A549 (cell line): ENCODE measurements around the gene PDGFC. TPM values are rescaled to one million over a fixed set of nuclear protein-coding genes. Genes with fewer than 3 reads are reported as not detected.

Experiments
- ATAC-seq, 2 experiments: fragments of 200-7000 bp in 1 of 2; fragments of >200 bp in 1 of 2; cut with Nextera tagmentation in 1 of 2; cut with Tn5 transposase in 1 of 2; 3 replicates each; pipeline versions ENCODE4 v1.8.0 to v1.9.1; 2018 to 2020; ENCODE audit warnings: mild to moderate bottlenecking in 1 of 2, moderate library complexity in 1 of 2
- CTCF ChIA-PET: fragments of 300-600 bp; sonication (Branson Sonifier 250); formaldehyde crosslinking; extraction: SDS; loops from one replicate; lab custom pipeline; 2021; ENCODE audit warnings: antibody characterized with exemption, inconsistent platforms; lab: Yijun Ruan, JAX
- POLR2A ChIA-PET: fragments of 350-600 bp; formaldehyde crosslinking; extraction: SDS; loops from one replicate; lab custom pipeline; 2021; ENCODE audit warnings: antibody characterized with exemption, inconsistent platforms; lab: Yijun Ruan, JAX
- DNase-seq, 2 experiments: peaks; one replicate each; pipeline versions ENCODE4 v3.0.0 to v3.0.0-alpha.2; 2011 to 2016; ENCODE audit warnings: low read depth in 1 of 2, low spot score in 1 of 2
- FAIRE-seq: peaks from 2 replicates; lab custom pipeline; 2011; peaks lifted over from hg19 to GRCh38; lab: Jason Lieb, UNC
- H3K27ac ChIP-seq, 2 experiments: fragments of >200 bp; sonication (Bioruptor Twin); formaldehyde crosslinking; 3 replicates each; pipeline ENCODE4 v1.5.1; 2016 to 2017
- H3K4me1 ChIP-seq: fragments of >200 bp; sonication (Bioruptor Twin); formaldehyde crosslinking; 3 replicates; pipeline ENCODE4 v1.6.1; 2016
- H3K4me2 ChIP-seq: fragments of >200 bp; sonication (Bioruptor Twin); formaldehyde crosslinking; 3 replicates; pipeline ENCODE4 v1.6.1; 2016
- H3K4me3 ChIP-seq: fragments of >200 bp; sonication (Bioruptor Twin); formaldehyde crosslinking; 3 replicates; pipeline ENCODE4 v1.5.1; 2016
- H3K9me3 ChIP-seq: fragments of >200 bp; sonication (Bioruptor Twin); formaldehyde crosslinking; 3 replicates; pipeline ENCODE4 v1.6.1; 2016
- CBX2 ChIP-seq: fragments of 200-600 bp; sonication (generic); IDR thresholded peaks from 2 replicates; pipeline ENCODE4 v1.6.1; 2016; ENCODE audit warnings: low read depth, mild to moderate bottlenecking, borderline replicate concordance
- E2F6 ChIP-seq: IDR thresholded peaks from 2 replicates; pipeline ENCODE4 v1.6.1; 2012; ENCODE audit warnings: low read depth, borderline replicate concordance
- EHMT2 ChIP-seq: fragments of 200-600 bp; sonication (generic); IDR thresholded peaks from 2 replicates; pipeline ENCODE4 v1.6.1; 2016; ENCODE audit warnings: antibody characterized with exemption, low read depth, mild to moderate bottlenecking, moderate library complexity
- ESRRA ChIP-seq: fragments of 150-350 bp; IDR thresholded peaks from 2 replicates; pipeline ENCODE4 v1.6.1; 2014; ENCODE audit warnings: mild to moderate bottlenecking, low read length, borderline replicate concordance
- FOSL2 ChIP-seq, 2 experiments: fragments of 450-650 bp in 1 of 2; fragments of >200 bp in 1 of 2; sonication (Bioruptor Twin) in 1 of 2; formaldehyde crosslinking; IDR thresholded peaks; 2 replicates each; pipeline versions ENCODE4 v1.5.0 to v1.6.1; 2016 to 2020; ENCODE audit warnings: mild to moderate bottlenecking in 1 of 2, moderate library complexity in 1 of 2
- FOXS1 ChIP-seq: fragments of 250-450 bp; sonication (Bioruptor Pico); IDR thresholded peaks from 2 replicates; pipeline ENCODE4 v1.5.0; 2020; ENCODE audit warnings: mild to moderate bottlenecking, moderate library complexity
- GATA3 ChIP-seq: IDR thresholded peaks from 2 replicates; pipeline ENCODE4 v1.6.1; 2012; ENCODE audit warnings: borderline replicate concordance
- HES2 ChIP-seq: fragments of >200 bp; sonication (Bioruptor Twin); formaldehyde crosslinking; IDR thresholded peaks from 2 replicates; pipeline ENCODE4 v1.6.1; 2016
- HEYL ChIP-seq: fragments of 250-450 bp; sonication (Bioruptor Pico); IDR thresholded peaks from 2 replicates; pipeline ENCODE4 v1.8.0; 2021; ENCODE audit warnings: mild to moderate bottlenecking, moderate library complexity
- HOXA7 ChIP-seq: fragments of 250-450 bp; sonication (Bioruptor Pico); IDR thresholded peaks from 2 replicates; pipeline ENCODE4 v1.5.0; 2020; ENCODE audit warnings: mild to moderate bottlenecking, moderate library complexity
- HOXB13 ChIP-seq: fragments of 250-450 bp; sonication (Bioruptor Pico); IDR thresholded peaks from 2 replicates; pipeline ENCODE4 v1.5.0; 2020; ENCODE audit warnings: low read depth, mild to moderate bottlenecking, moderate library complexity
- HOXB5 ChIP-seq: fragments of 250-450 bp; sonication (Bioruptor Pico); IDR thresholded peaks from 2 replicates; pipeline ENCODE4 v1.5.0; 2020; ENCODE audit warnings: mild to moderate bottlenecking, moderate library complexity
- JUN ChIP-seq, 2 experiments: fragments of >200 bp; sonication (Bioruptor Twin); formaldehyde crosslinking; IDR thresholded peaks; 2 replicates in 1 of 2; 3 replicates in 1 of 2; pipeline ENCODE4 v1.6.1; 2016 to 2017
- JUNB ChIP-seq: fragments of >200 bp; sonication (Bioruptor Twin); formaldehyde crosslinking; IDR thresholded peaks from 2 replicates; pipeline ENCODE4 v1.6.1; 2016
- MAFK ChIP-seq: fragments of 450-650 bp; IDR thresholded peaks from 2 replicates; pipeline ENCODE4 v1.6.1; 2014; ENCODE audit not compliant: partially characterized antibody
- MAX ChIP-seq: IDR thresholded peaks from 2 replicates; pipeline ENCODE4 v1.6.1; 2012
- PBX3 ChIP-seq: IDR thresholded peaks from 2 replicates; pipeline ENCODE4 v1.6.1; 2012
- PHF8 ChIP-seq: fragments of 200-600 bp; sonication (generic); IDR thresholded peaks from 2 replicates; pipeline ENCODE4 v1.6.1; 2016; ENCODE audit warnings: low read depth, mild to moderate bottlenecking, antibody characterized with exemption, moderate library complexity, borderline replicate concordance
- POLR2A ChIP-seq: IDR thresholded peaks from 2 replicates; pipeline ENCODE4 v1.6.1; 2012; ENCODE audit warnings: mild to moderate bottlenecking, low read length
- RCOR1 ChIP-seq: fragments of 150-350 bp; IDR thresholded peaks from 2 replicates; pipeline ENCODE4 v1.6.1; 2014; ENCODE audit warnings: antibody characterized with exemption, low read length, low read depth
- RFX5 ChIP-seq: fragments of 450-650 bp; IDR thresholded peaks from 2 replicates; pipeline ENCODE4 v1.7.1; 2014; ENCODE audit warnings: antibody characterized with exemption, mild to moderate bottlenecking, moderate library complexity
- SMC3 ChIP-seq: fragments of >200 bp; sonication (Bioruptor Twin); formaldehyde crosslinking; IDR thresholded peaks from 3 replicates; pipeline ENCODE4 v1.6.1; 2018; ENCODE audit warnings: inconsistent platforms
- SREBF2 ChIP-seq: fragments of 450-650 bp; IDR thresholded peaks from 2 replicates; pipeline ENCODE4 v1.6.1; 2014; ENCODE audit warnings: mild to moderate bottlenecking, moderate library complexity
- USF2 ChIP-seq: fragments of 450-650 bp; IDR thresholded peaks from 2 replicates; pipeline ENCODE4 v1.6.1; 2014; ENCODE audit warnings: antibody characterized with exemption
- ZC3H11A ChIP-seq: fragments of 450-650 bp; IDR thresholded peaks from 2 replicates; pipeline ENCODE4 v1.6.1; 2014; ENCODE audit warnings: antibody characterized with exemption, mild to moderate bottlenecking
- ZNF302 ChIP-seq: fragments of 250-450 bp; sonication (Bioruptor Pico); IDR thresholded peaks from 2 replicates; pipeline ENCODE4 v1.9.0; 2021; ENCODE audit warnings: inconsistent platforms, mild to moderate bottlenecking, moderate library complexity
- ZSCAN20 ChIP-seq: fragments of 250-450 bp; sonication (Bioruptor Pico); IDR thresholded peaks from 2 replicates; pipeline ENCODE4 v1.8.0; 2022; ENCODE audit warnings: mild to moderate bottlenecking, moderate library complexity
- WGBS: methylation state at CpG from one replicate; pipeline ENCODE4 v1.1.6; 2017; ENCODE audit errors: missing lambda C conversion rate; 5-methylcytosine and 5-hydroxymethylcytosine counted together
- polyA plus RNA-seq, 4 experiments: library from polyadenylated mRNA; depleted of rRNA in 3 of 4; stranded (reverse); fragments of >200 nt; fragmentation: RNase III in 1 of 4; extraction: RNeasy Plus Mini Kit Qiagen cat#74134 plus additional on column Dnase treatment in 1 of 4; gene quantifications; 2 replicates in 3 of 4; 3 replicates in 1 of 4; pipeline ENCODE4 v1.2.3, GENCODE V29; 2011 to 2017

Gene PDGFC
- polyA plus RNA-seq, 2 of the 4 experiments (the other 2 are of a cell fraction): 3.5 to 4.1 TPM

DNA sequence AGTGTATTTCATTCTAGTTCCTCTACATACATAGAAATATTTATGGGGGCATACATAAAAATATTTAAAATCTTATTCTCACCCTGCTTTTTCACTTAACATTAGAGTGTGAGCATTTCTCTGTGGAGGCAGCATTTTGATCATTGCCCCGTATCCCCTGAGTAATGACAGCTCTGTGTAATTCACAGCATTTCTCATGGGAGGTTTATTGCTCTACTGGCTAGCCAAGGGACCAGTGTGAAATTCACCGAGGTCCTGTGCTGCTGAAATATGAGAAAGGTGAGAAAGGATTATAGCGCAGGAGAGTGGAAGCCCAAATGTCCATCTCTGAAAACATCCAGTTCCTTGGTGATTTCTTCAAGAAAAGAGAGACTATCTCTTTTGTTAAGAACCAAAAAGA, 22.9 kb downstream of the PDGFC start:
- CTCF ChIA-PET: interaction anchor here (1.7 kb wide), 1 partner anchor 19 kb away, joined by 3 read pairs; no protein-coding TSS in a partner anchor
- FAIRE-seq (no peak), ATAC-seq (peak in 1 of 2 experiments; percentile 6; a peak in 1 of 6 replicates), DNase-seq (no peak)
- Histone ChIP-seq H3K4me3 (no peak overlapping the region; the same call in 2 of the 3 replicates), H3K9me3 (no peaks in the 10 kb centered on the region), H3K4me2 (peak overlapping the region; percentile 68), H3K4me1 (peaks cover 58% of the 10 kb centered on the region), H3K27ac (peak overlapping the region; percentile 15 to 78)
- WGBS: 30% methylated on average over 3 of the region's 3 CpGs
- TF ChIP-seq HOXB5 (CRISPR knock-in tag): no peak
- no peak for TF ChIP-seq PHF8
- POLR2A ChIA-PET: no interaction called here

GRCh38 chr4:156948133-156948532, 23.5 kb downstream of the PDGFC start:
- H3K4me2 ChIP-seq: no peak overlapping the region; the same call in 1 of the 3 replicates
- no peak overlapping the region for H3K4me3 ChIP-seq
- FAIRE-seq (no peak), DNase-seq (no peak), ATAC-seq (no peak)
- 79% methylated on average over 6 of the region's 6 CpGs for WGBS
- no peak for TF ChIP-seq GATA3
- TF ChIP-seq HES2: no peak
- TF ChIP-seq E2F6: no peak
- TF ChIP-seq EHMT2: no peak
- no peak for TF ChIP-seq PBX3
- TF ChIP-seq HEYL (CRISPR knock-in tag): no peak
- no peak for TF ChIP-seq FOXS1
- no peak for TF ChIP-seq HOXB5 (CRISPR knock-in tag)
- TF ChIP-seq RFX5: no peak
- no peaks in the 10 kb centered on the region for H3K9me3 ChIP-seq
- ChIA-PET CTCF (interaction anchor here (1.7 kb wide), 1 partner anchor 20 kb away, joined by 3 read pairs; no protein-coding TSS in a partner anchor), POLR2A (no interaction called here)
- peaks cover 58% of the 10 kb centered on the region for H3K4me1 ChIP-seq
- H3K27ac ChIP-seq: peak overlapping the region in 1 of 2 experiments; percentile 50; a peak in 2 of 6 replicates

DNA sequence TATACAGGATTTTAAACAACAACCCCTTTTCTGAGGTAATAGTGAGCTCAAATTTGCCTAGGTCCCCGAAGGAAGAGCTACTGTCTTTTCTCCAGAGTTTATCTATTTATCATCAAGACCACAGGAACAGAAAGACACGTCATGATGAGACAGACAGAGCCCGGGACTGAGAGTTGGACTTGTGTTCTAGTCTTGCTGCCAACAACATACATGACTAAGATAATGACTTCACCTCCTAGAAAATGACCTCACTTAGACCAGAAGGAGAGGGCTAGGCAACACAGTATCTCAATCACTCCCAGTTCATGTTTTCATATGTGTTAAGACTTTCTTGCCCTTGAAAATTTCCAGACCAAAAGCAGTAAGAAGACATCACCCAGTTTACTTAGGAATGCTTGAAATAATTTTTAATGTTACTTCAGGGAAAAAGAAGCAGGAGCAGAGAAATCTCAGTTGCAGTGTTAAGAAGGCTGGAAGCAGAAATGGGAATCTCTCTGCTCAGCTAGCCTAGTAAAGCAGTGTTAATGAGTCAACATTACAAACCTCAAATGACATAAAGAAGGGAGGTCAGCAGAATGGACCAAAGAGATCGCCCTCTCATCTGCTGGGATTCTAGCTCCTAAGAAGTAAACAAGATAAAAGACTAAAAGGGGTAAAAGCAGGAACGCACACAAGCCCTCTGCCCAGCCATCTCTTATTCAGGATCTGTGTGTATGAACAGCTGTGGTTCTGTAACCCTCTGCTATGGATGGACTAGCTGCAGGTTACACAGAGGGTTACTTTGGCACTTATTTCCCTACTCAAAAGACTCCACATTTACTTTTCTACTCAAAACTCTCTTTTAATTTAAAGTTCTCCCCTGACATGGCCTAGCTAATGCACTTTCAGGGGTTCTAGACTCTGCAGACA, 24.8 kb downstream of the PDGFC start:
- FAIRE-seq (no peak), DNase-seq (peak; percentile 18 to 79), ATAC-seq (peak; percentile 83 to 84)
- H3K4me2 ChIP-seq: peak overlapping the region; percentile 46
- ChIA-PET POLR2A (interaction anchor here (1.1 kb wide), 1 partner anchor 168 kb away, joined by 3 read pairs; no protein-coding TSS in a partner anchor), CTCF (no interaction called here)
- no peak overlapping the region for H3K4me3 ChIP-seq
- H3K27ac ChIP-seq: peak overlapping the region; percentile 43 to 81; a peak in 5 of 6 replicates
- WGBS: 11% methylated on average over 5 of the region's 5 CpGs
- H3K9me3 ChIP-seq: no peaks in the 10 kb centered on the region
- H3K4me1 ChIP-seq: peaks cover 70% of the 10 kb centered on the region
- TF ChIP-seq ZNF302: no peak
- peak; percentile 80 for TF ChIP-seq JUNB
- TF ChIP-seq JUN (IDR thresholded peaks at IDR 0.05): peak in 1 of 2 experiments; percentile 27; a peak in 1 of 5 replicates
- TF ChIP-seq FOSL2 (IDR thresholded peaks at IDR 0.05): peak; percentile 57; the same call in 1 of the 2 replicates
- peak; percentile 74 for TF ChIP-seq FOSL2 (CRISPR knock-in tag; IDR thresholded peaks at IDR 0.05)
- peak; percentile 75; the same call in 1 of the 2 replicates for TF ChIP-seq GATA3

DNA sequence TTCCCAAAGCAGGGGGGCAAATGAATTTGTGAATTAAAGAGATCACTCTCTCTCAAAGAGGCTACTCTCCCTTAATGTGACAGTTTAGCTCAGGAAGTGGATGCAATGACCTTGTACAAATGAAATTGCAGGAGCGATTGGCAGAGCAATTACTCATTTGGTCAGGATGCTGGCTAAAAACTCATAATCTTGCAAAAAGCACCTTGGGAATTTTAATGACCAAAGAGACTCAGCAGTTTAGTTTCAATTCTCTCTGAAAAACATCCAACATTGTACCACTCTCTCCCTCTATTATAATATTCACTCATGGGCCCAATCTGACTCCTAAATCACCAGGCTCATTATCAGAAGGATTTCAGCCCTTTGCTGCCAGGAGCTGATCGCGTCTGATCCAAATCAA, 26.1 kb downstream of the PDGFC start:
- ATAC-seq: no peak
- Histone ChIP-seq H3K4me2 (peak overlapping the region; percentile 46; the same call in 2 of the 3 replicates), H3K9me3 (no peaks in the 10 kb centered on the region), H3K4me1 (peaks cover 68% of the 10 kb centered on the region), H3K27ac (peak overlapping the region; percentile 43 to 70; a peak in 5 of 6 replicates), H3K4me3 (no peak overlapping the region)
- ChIA-PET POLR2A (no interaction called here), CTCF (no interaction called here)
- no peak for FAIRE-seq
- DNase-seq: no peak
- 56% methylated on average over 3 of the region's 3 CpGs for WGBS
- TF ChIP-seq ZC3H11A (no peak), CBX2 (no peak), USF2 (no peak), GATA3 (no peak), ZSCAN20 (CRISPR knock-in tag) (no peak), HOXA7 (no peak), HOXB13 (no peak), SREBF2 (no peak), ESRRA (no peak), SMC3 (no peak), MAFK (no peak), MAX (no peak), POLR2A (no peak), RCOR1 (no peak)
